ENCODE measurements around the gene PPP2R2C. TPM values are rescaled to one million over a fixed set of nuclear protein-coding genes. Genes with fewer than 3 reads are reported as not detected.

The PPP2R2C gene
- total and polyA plus RNA-seq, 10 of the 15 experiments (the other 5 are each of a cell fraction or from before 2014, with no cell fraction given) = 0.13 to 0.15 TPM; not detected in 8

GRCh38 chr4:6444582-6444981 lies 27.8 kb downstream of the PPP2R2C start:
- intact Hi-C loops (cut with micrococcal nuclease; ENCODE audit: unreplicated experiment) (no loop called here), in situ Hi-C loops (cut with MboI) (no loop called here)
- WGBS (ENCODE audit: insufficient coverage, insufficient replicate concordance, low lambda C conversion rate, missing lambda C conversion rate) = 19% methylated on average over 6 of the region's 6 CpGs
- SMC1A ChIA-PET (ENCODE audit: uncharacterized antibody, unreplicated experiment) = interaction anchor here (0.7 kb wide), 1 partner anchor 194 kb away, joined by 4 read pairs; no protein-coding TSS in a partner anchor
- Histone ChIP-seq H3K4me2 (ENCODE audit: control insufficient read depth, insufficient read depth) (no peak overlapping the region), H3K79me2 (ENCODE audit: control insufficient read depth, insufficient read depth, low read length) (no peaks in the 10 kb centered on the region), H3K36me3 (ENCODE audit: control insufficient read depth in 2 of 2, insufficient read depth in 2 of 2, low read length in 1 of 2) (no peaks in the 10 kb centered on the region), H4K20me1 (ENCODE audit: control insufficient read depth, insufficient read depth) (no peaks in the 10 kb centered on the region), H3K4me1 (ENCODE audit: control insufficient read depth, insufficient read depth, low read length) (no peaks in the 10 kb centered on the region), H3K27me3 (replicated peaks in 1 of 2; ENCODE audit: control insufficient read depth in 2 of 2, insufficient read depth in 2 of 2, low read length in 1 of 2) (peaks cover 0 to 5% of the 10 kb centered on the region in 2 experiments; a peak in 3 of 4 replicates), H3K27ac (ENCODE audit: control insufficient read depth, insufficient read depth) (no peak overlapping the region), H3K9me3 (replicated peaks; ENCODE audit: control insufficient read depth, insufficient read depth, low read length) (no peaks in the 10 kb centered on the region), H2AFZ (ENCODE audit: control insufficient read depth, low read depth, low read length) (no peak overlapping the region), H3K4me3 (no peak overlapping the region), H3K9ac (ENCODE audit: control insufficient read depth, insufficient read depth, low read length) (no peak overlapping the region)
- RAD21 ChIA-PET (ENCODE audit: unreplicated experiment) = no interaction called here
- POLR2A ChIA-PET = no interaction called here
- DNase-seq (ENCODE audit: low read depth, low spot score) (no peak), ATAC-seq (no peak), FAIRE-seq (no peak)
- CTCF ChIA-PET = no interaction called here
- no TSS peak for BruUV-seq (replicated peaks)
- TF ChIP-seq PKNOX1 (IDR thresholded peaks at IDR 0.05) = no peak
- TF ChIP-seq MEF2B (IDR thresholded peaks at IDR 0.05; ENCODE audit: partially characterized antibody, poor library complexity, severe bottlenecking) = no peak
- TF ChIP-seq, protein P1, sequence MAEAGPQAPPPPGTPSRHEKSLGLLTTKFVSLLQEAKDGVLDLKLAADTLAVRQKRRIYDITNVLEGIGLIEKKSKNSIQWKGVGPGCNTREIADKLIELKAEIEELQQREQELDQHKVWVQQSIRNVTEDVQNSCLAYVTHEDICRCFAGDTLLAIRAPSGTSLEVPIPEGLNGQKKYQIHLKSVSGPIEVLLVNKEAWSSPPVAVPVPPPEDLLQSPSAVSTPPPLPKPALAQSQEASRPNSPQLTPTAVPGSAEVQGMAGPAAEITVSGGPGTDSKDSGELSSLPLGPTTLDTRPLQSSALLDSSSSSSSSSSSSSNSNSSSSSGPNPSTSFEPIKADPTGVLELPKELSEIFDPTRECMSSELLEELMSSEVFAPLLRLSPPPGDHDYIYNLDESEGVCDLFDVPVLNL (IDR thresholded peaks at IDR 0.05; ENCODE audit: low read depth, low read length) = no peak
- no peak for TF ChIP-seq RUNX3 (IDR thresholded peaks at IDR 0.05; ENCODE audit: low read length)
- no peak for TF ChIP-seq MAX (IDR thresholded peaks at IDR 0.05; ENCODE audit: low read depth, low read length)
- TF ChIP-seq HCFC1 (IDR thresholded peaks at IDR 0.05; ENCODE audit: low read length) = no peak
- no peak for TF ChIP-seq NRF1 (conservative IDR thresholded peaks at IDR 0.05; ENCODE audit: low read depth, low read length)

All from GM12878 (cell line).